ENCODE data around the gene DENND1C. TPM values are rescaled to one million over a fixed set of nuclear protein-coding genes. Genes with fewer than 3 reads are reported as not detected.

The DENND1C gene
- total and polyA plus RNA-seq, 9 of the 15 experiments (the other 6 are each of a cell fraction or from before 2014, with no cell fraction given), result 0.03 to 1.2 (median 0.32) TPM; not detected in 1

- Histone ChIP-seq H2AFZ (ENCODE audit: low read depth, low read length) (peak overlapping the region; percentile 96), H3K27me3 (ENCODE audit: control insufficient read depth in 2 of 2, insufficient read depth in 2 of 2, low read length in 2 of 2) (peaks cover 1 to 5% of the 10 kb centered on the region in 2 experiments; a peak in 4 of 5 replicates), H3K36me3 (ENCODE audit: control insufficient read depth, insufficient read depth, low read length) (peaks cover 22% of the 10 kb centered on the region; the same call in 2 of the 3 replicates), H3K79me2 (ENCODE audit: control insufficient read depth, insufficient read depth, low read length) (peaks cover 17% of the 10 kb centered on the region), H3K4me3 (peak overlapping the region; percentile 77), H3K9ac (ENCODE audit: insufficient read depth in 1 of 2, low read depth in 2 of 2, low read length in 2 of 2) (peak overlapping the region; percentile 71 to 89), H3K4me1 (replicated peaks in 1 of 2; ENCODE audit: control insufficient read depth in 2 of 2, insufficient read depth in 2 of 2, low read length in 2 of 2) (peaks cover 18 to 40% of the 10 kb centered on the region in 2 experiments; a peak in 4 of 5 replicates), H3K9me1 (ENCODE audit: control insufficient read depth, insufficient read depth, low read length) (no peaks in the 10 kb centered on the region), H3K9me3 (replicated peaks; ENCODE audit: control insufficient read depth, insufficient read depth, low read depth, low read length) (peaks cover 5% of the 10 kb centered on the region), H3K4me2 (ENCODE audit: insufficient read depth, low read length) (peak overlapping the region; percentile 95), H4K20me1 (replicated peaks; ENCODE audit: control insufficient read depth, insufficient read depth, low read length) (no peaks in the 10 kb centered on the region), H3K27ac (ENCODE audit: extremely low read depth, low read depth, low read length) (peak overlapping the region; percentile 81)
- ChIA-PET CTCF (ENCODE audit: low intra/inter-chr PET ratio) (no interaction called here), POLR2A (no interaction called here)
- in situ Hi-C loops (cut with MboI) (no loop called here), intact Hi-C loops (cut with micrococcal nuclease) (no loop called here)
- WGBS (ENCODE audit: insufficient coverage, low coverage, missing lambda C conversion rate), result under 1% methylated on average over 47 of the region's 57 CpGs
- BruUV-seq (replicated peaks), result no TSS peak
- DNase-seq (ENCODE audit: extremely low read depth in 1 of 4, low spot score in 3 of 4) (peak; percentile 97 to 99 (median 98)), FAIRE-seq (peak; percentile 97), ATAC-seq (peak; percentile 92)
- peak; percentile 36; the same call in 1 of the 2 replicates for TF ChIP-seq JUND (IDR thresholded peaks at IDR 0.05; ENCODE audit: borderline replicate concordance, low read depth, low read length)
- no peak; the same call in 2 of the 3 replicates for TF ChIP-seq JUND (tag; IDR thresholded peaks at IDR 0.05; ENCODE audit: borderline replicate concordance, low read depth, low read length)
- no peak for TF ChIP-seq ZC3H4 (CRISPR knock-in tag; IDR thresholded peaks at IDR 0.05; ENCODE audit: borderline replicate concordance)
- TF ChIP-seq MGA (IDR thresholded peaks at IDR 0.05), result peak; percentile 64
These were observed 21.3 kb downstream of the DENND1C start for GRCh38 chr19:6460099-6460884.

Data from K562 (cell line).